T-helper 2 cell (primary cell): ENCODE measurements around the gene AQR.
A peak's percentile ranks its signal among the peaks of the same experiment; 100 is the strongest.
"Not testable (repeated sequence)": the region's sequence is repeated elsewhere in the genome, so short reads cannot be mapped to it uniquely, and the experiment has no call there.

ENCODE experiments used
- DNase-seq, 5 experiments: peaks; one replicate each; pipeline versions ENCODE4 v3.0.0 to v3.0.0-alpha.2; 2012 to 2022

AQR gene

GRCh38 chr15:34952481-34952880 lies 17.1 kb downstream of the AQR start:
- DNase-seq: peak in 1 of 5 experiments; percentile 52

GRCh38 chr15:34951993-34952392 lies 17.5 kb downstream of the AQR start:
- no peak for DNase-seq

- DNase-seq: no peak
Measured at GRCh38 chr15:34944936-34945335, 24.6 kb downstream of the AQR start.

- DNase-seq: no peak
Measured at GRCh38 chr15:34943711-34944110, 25.8 kb downstream of the AQR start.

GRCh38 chr15:34943264-34943663 lies 26.3 kb downstream of the AQR start:
- not testable (repeated sequence) for DNase-seq

- no peak for DNase-seq
Measured at GRCh38 chr15:34942363-34942762, 27.2 kb downstream of the AQR start.

GRCh38 chr15:34941831-34942230 lies 27.7 kb downstream of the AQR start:
- no peak for DNase-seq

DNA sequence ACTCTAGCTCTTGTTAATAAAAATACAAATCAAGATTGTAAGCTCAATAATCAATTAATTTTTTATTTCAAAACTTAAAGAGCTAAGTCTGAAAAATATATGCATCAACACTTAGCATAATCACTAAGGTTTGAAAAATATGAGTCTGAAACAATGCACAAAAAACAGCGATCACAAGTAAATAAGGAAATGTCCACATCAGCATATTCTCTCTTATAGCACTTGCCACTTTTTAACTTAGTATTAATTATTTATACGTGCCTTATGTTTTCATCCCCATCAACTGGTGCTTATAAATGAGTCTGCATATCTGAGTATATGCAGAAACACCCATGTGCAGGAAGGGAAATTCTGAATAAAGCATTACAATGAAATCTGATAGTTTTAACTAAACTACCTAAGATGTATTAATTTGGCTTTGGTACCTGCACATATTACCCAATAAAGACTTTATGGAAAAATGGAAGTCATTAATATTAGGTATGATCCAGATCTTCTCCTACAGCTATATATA lies 28.3 kb downstream of the AQR start:
- no peak for DNase-seq

DNA sequence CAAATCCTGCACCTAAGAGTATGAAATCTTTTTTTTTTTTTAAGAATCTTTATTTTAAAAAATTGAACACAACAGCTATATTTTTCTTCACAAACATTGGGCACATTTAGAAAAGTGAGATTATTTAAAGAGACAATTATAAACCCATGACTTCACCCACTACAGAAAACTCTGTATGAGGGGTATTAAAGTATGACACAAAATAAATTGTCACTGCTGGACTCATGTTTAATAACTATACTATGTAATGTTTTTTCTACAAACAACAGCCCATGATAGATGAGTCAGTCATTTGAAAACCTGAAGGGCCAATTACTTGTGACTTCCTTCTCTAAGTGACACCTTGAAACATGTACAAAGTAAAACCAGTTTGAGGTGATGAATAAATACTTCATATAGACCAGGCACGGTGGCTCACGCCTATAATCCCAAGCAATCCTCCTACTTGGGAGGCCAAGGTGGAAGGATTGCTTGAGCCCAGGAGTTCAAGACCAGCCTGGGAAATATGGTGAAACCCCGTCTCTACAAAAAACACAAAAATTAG lies 36.0 kb downstream of the AQR start:
- no peak for DNase-seq

DNA sequence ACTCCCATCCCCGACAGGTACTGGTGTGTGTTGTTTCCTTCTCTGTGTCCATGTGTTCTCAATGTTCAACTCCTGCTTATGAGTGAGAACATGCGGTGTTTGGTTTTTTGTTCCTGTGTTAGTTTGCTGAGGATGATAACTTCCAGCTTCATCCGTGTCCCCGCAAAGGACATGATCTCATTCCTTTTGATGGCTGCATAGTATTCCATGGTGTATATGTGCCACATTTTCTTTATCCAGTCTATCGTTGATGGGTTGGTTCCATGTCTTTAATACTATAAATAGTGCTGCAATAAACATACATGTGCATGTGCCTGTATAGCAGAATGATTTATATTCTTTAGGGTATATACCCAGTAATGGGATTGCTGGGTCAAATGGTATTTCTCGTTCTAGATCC lies 41.2 kb downstream of the AQR start:
- DNase-seq: not testable (repeated sequence)

GRCh38 chr15:34927726-34928125 lies 41.8 kb downstream of the AQR start:
- no peak for DNase-seq

GRCh38 chr15:34914317-34914716 lies 55.2 kb downstream of the AQR start:
- DNase-seq: no peak

DNA sequence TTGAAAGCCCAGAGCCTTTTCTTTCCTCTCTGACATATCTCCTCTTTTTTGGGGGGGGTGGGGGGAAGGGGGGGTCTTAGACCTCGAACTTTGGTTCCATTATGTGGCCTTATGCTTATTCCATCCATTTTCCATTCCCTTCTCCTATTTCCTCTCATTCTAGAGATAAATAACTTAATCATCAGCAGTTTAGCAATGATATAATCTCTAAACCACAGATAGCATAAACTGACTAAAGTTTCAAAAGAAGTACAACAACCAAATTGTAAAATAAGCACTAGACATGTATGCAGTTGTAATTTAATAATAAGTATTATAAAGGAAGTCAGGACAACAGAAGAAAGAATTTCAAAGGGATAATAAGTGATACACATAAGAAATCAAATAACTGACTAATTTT lies 64.5 kb downstream of the AQR start:
- no peak for DNase-seq

DNA sequence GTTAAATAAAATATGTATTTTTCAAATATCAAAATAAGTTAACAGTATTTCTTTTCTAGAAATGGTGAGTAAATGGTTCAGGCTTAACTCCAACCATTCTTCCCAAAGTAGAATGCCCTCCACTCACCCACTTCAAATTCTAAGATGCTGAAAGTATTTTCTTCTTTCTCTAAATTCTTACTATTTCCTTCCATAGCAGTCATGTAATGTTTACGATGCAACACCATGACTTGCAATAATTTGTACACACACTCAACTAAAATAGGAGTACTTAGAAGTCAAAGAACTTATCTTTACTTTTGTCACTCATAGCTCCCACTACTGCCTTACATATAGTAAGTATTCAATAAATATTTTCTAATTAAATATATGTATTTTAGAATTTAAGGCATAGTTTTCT lies 65.0 kb downstream of the AQR start:
- DNase-seq: no peak

GRCh38 chr15:34900748-34901147 lies 68.8 kb downstream of the AQR start:
- DNase-seq: no peak

- no peak for DNase-seq
Measured at GRCh38 chr15:34896183-34896582, 73.4 kb downstream of the AQR start.

DNA sequence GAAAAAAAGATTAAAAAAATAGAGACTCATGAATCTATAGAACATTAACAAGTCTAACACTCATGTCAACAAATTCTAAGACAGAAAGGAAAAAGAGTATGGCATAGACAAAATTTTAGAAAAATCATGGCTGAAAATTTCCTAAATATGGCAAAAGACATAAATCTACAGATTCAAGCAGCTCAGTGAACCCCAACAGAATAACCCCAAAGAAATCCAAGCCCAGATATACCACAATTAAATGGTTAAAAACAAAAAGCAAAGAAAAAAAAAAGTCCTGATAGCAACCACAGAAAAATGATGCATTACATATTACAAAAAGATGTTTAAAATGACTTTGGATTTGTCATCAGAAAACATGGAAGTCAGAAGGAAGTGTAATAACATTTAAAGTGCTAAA lies 75.6 kb downstream of the AQR start:
- DNase-seq: no peak

DNA sequence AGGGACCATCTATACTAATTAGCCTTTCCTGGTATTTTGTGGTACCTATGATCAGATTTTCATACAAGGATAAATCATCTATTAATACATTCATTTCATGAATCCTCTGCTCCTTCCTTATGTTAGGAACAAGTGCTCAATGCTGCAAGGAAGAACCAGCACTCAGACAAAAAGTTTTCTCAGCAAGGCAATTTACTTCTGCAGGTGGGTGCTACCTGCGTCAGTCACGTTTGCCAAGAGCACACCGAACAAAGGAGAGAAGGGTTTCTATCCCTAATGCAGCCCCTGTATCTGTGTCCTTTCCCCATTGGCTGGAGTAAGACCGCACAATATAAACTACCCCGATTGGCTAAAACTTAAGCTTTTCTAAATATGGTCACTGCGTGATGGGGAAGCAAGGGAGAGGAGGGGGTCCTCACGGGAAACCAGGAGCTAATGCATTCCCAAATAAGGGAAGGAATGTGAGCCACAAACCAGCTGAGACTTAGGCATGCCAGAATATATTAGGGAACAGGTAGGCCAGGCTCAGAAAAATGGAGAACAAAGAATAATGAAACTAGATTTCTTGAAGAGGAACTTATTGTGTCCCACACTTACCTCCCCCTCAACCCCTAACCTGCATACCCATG lies 76.5 kb downstream of the AQR start:
- DNase-seq: no peak

- no peak for DNase-seq
Measured at GRCh38 chr15:34890424-34890823, 79.1 kb downstream of the AQR start.

DNA sequence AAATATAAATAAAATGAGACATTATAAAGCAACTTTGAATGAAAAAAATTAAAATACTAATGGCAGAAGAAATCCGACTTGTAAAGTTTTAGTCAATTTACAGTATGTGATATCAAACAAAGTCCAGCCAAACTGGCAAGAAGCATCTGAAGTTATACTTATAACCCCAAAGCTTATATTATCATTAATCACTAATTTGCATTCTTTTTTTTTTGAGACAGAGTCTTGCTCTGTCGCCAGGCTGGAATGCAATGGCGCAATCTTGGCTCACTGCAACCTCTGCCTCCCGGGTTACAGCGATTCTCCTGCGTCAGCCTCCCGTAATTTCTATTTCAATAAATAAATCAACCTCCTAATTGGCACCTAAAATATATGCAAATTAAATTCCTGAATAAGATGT lies 80.1 kb downstream of the AQR start:
- no peak for DNase-seq

DNA sequence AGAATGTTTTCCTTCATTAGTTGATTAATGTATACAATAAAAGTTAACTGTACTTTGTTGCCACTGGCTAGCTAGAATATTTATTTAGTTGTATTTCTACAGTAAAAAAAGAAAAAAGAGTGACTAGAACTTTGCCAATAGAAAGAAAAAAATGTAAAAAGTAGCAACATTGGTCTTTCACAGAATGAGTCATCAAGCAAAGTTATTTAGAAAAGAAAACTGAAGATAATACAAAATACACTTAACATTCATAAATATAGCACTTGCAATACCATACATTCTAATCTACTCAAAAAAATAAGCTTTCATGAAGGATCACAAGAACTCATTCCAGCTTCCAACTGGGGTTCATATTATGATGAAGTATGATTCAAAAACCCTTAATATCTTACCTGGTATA lies 83.4 kb downstream of the AQR start:
- DNase-seq: no peak

- DNase-seq: no peak
Measured at GRCh38 chr15:34883633-34884032, 85.9 kb downstream of the AQR start.

GRCh38 chr15:34883042-34883441 lies 86.5 kb downstream of the AQR start:
- no peak for DNase-seq

- no peak for DNase-seq
Measured at GRCh38 chr15:34879107-34879506, 90.4 kb downstream of the AQR start.

GRCh38 chr15:34876640-34877039 lies 92.9 kb downstream of the AQR start:
- no peak for DNase-seq
